Epithelial cell of esophagus (primary cell): ENCODE measurements around the gene CLPSL1.

Source experiments
- DNase-seq: peaks from one replicate; pipeline ENCODE4 v3.0.0; 2010; ENCODE audit warnings: low read depth
- H3K4me3 ChIP-seq: 2 replicates; pipeline ENCODE4 v1.5.1; 2011; ENCODE audit warnings: mild to moderate bottlenecking, low read length, control low read depth
- TF ChIP-seq, protein P1 (sequence below): IDR thresholded peaks from 2 replicates; pipeline ENCODE4 v1.5.1; 2011; ENCODE audit warnings: low read depth, mild to moderate bottlenecking, low read length, control low read depth, inconsistent platforms; ENCODE audit not compliant: insufficient read depth; ENCODE audit errors: missing control alignments

The CLPSL1 gene

GRCh38 chr6:35747877-35748276 lies 32.9 kb upstream of the CLPSL1 start:
- DNase-seq, result no peak
- no peak overlapping the region for H3K4me3 ChIP-seq
- TF ChIP-seq, protein P1, sequence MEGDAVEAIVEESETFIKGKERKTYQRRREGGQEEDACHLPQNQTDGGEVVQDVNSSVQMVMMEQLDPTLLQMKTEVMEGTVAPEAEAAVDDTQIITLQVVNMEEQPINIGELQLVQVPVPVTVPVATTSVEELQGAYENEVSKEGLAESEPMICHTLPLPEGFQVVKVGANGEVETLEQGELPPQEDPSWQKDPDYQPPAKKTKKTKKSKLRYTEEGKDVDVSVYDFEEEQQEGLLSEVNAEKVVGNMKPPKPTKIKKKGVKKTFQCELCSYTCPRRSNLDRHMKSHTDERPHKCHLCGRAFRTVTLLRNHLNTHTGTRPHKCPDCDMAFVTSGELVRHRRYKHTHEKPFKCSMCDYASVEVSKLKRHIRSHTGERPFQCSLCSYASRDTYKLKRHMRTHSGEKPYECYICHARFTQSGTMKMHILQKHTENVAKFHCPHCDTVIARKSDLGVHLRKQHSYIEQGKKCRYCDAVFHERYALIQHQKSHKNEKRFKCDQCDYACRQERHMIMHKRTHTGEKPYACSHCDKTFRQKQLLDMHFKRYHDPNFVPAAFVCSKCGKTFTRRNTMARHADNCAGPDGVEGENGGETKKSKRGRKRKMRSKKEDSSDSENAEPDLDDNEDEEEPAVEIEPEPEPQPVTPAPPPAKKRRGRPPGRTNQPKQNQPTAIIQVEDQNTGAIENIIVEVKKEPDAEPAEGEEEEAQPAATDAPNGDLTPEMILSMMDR, result no peak

- no peak for DNase-seq
- TF ChIP-seq, protein P1, result no peak
- H3K4me3 ChIP-seq, result no peak overlapping the region
Observed at GRCh38 chr6:35750557-35750956, 30.3 kb upstream of the CLPSL1 start.

- no peak for DNase-seq
- no peak overlapping the region for H3K4me3 ChIP-seq
- TF ChIP-seq, protein P1, result no peak
Observed at GRCh38 chr6:35751594-35751993, 29.2 kb upstream of the CLPSL1 start.

DNA sequence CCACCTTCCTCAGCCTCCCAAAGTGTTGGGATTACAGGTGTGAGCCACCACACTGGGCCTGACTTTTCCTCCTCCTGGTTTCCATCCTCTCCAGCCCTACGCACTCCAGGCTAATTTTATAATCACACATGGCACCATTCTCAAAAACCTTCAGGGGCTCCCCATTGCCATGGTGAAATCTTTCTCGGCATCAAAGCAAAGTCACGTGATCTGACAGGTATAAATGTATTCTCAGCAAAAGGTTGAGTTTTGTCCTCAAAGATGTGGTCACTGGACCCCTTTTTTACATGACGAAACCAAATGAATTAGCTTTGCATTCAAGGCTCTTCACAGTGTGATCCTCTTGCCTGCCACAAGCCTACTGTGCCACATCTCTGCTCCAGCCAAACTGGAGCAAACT lies 28.5 kb upstream of the CLPSL1 start:
- no peak for DNase-seq
- TF ChIP-seq, protein P1, result no peak
- H3K4me3 ChIP-seq, result no peak overlapping the region

DNA sequence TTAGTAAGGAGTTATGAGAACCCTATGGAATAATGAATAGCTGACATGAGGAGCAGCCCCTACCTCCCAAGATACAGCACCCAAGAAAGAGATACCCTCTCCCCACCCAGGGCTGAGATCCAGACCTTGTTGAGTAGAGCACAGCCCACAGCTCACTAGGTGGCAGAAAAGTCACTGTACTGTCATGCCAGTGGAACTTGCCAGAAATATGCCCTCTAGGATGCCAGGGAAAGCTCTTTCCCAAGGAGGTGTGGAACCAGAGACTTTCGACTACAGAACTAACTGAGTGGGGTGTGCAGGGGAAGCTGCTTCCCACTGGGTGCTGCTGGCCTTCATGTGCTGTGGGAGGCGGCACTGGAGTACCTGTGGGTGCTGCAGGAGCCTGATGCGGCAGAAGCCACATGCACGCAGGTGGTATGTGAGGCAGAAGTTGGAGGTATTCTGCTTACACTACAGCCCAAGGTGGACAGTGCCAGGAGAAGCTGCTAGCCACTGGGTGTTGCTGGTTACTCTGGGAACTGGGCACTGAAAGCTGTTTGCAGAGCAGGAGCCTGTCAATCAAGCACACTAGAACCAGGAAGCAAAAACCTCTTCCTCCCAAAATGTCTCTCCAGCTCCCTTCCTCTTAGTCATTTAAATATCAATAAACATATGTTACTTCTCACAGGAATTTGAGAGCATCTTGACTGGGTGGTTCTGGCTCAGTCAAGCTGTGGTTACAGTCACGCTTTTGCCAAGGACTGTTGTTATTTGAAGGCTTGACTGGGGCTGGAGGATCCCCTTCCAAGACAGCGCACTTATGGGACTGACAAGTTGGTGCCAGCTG lies 26.2 kb upstream of the CLPSL1 start:
- peak; percentile 30 for DNase-seq
- H3K4me3 ChIP-seq, result no peak overlapping the region
- TF ChIP-seq, protein P1, result peak; percentile 1

DNA sequence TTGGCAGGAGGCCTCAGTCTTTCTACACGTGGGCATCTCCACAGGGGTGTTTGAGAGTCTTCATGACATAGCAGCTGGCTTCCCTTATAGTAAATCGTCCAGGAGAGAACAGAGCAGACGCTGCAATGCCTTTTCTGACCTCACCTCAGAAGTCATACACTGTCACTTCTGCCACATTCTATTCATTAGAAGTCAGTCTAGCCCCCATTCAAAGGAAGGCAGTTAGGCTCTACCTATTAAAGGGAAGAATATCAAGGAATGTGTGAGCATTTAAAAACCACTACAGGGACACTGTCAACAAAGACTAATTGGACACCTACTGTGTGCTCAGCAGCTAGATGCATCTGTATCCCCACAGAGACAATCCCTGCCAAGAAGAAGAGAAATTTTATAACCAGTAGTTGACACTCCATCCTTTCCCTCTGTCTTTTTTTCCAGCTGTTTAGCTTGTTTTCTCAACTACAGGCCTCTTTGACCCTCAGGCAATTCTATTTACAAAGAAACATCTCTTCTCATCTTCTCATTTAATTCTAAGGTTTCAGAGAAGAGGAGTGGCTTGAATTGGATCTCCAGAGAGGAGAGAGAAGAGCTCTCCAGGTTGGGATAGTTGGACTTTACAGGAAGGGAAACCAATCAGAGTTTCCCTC lies 25.4 kb upstream of the CLPSL1 start:
- no peak overlapping the region for H3K4me3 ChIP-seq
- no peak for DNase-seq
- TF ChIP-seq, protein P1, result no peak

GRCh38 chr6:35757456-35758123 lies 23.2 kb upstream of the CLPSL1 start:
- TF ChIP-seq, protein P1, result peak; percentile 44
- no peak overlapping the region for H3K4me3 ChIP-seq
- DNase-seq, result peak; percentile 38
